Heart left ventricle (tissue), 13 donors: Measurements from ENCODE around the gene CEMIP2.

ENCODE experiments used
- CTCF ChIP-seq, 12 donors: fragments of 200-600 bp; sonication (generic) in 4 of 12; IDR thresholded peaks; one replicate each; pipeline versions ENCODE4 v1.5.0 to v1.8.0; 2018 to 2022; ENCODE audit warnings: antibody characterized with exemption in 12 of 12, mild to moderate bottlenecking in 5 of 12
- POLR2A ChIP-seq, 2 donors: fragments of 450-650 bp; IDR thresholded peaks; one replicate each; pipeline ENCODE4 v1.6.1; 2017; ENCODE audit warnings: antibody characterized with exemption in 2 of 2, mild to moderate bottlenecking in 2 of 2, moderate library complexity in 2 of 2
- donor health status: ischemic (EF 13 %, LVEDD 7.1; RV severe dilation, severe dysfunction).
- donor health status: DM: no; HTN: yes; CAD: no.
- donor health status: DM: no; HTN: no; CAD: no.
- donor health status: ischemic (EF 25% LVEDD 6.9; RV normal size, moderate dysfunction).
- donor health status: ischemic (EF 25% LVEDD 5.7; RV mildly dilated, moderate dysfunction).
- donor health status: ischemic (EF 35%, LVEDD 5.7; RV mildly dilated, moderate dysfunction).
- donor health status: nonischemic (EF 11% LVEDD 7.7; RV severe dilation, severe dysfunction).
- donor health status: DM: yes; HTN: yes; CAD: no.
- donor health status: PGD.
- donor health status: ischemic (EF 29% LVEDD 5.4; RV normal size, mild dysfunction).
- donor health status: nonischemic (EF 23%, LVEDD 6.1; RV moderate dilation, normal function).

GRCh38 chr9:71642056-71642455 is 126.3 kb downstream of the CEMIP2 start:
- TF ChIP-seq CTCF (IDR thresholded peaks at IDR 0.05) (no peak), POLR2A (IDR thresholded peaks at IDR 0.05) (no peak)
